Uterus (tissue), 4 donors: ENCODE results near the gene SMIM9. TPM values are rescaled to one million over a fixed set of nuclear protein-coding genes. Genes with fewer than 3 reads are reported as not detected.

ENCODE experiments used
- DNase-seq, 2 donors: peaks; one replicate each; pipeline ENCODE4 v3.0.0-alpha.2; 2019 to 2020
- H3K27ac ChIP-seq, 2 donors: fragments of 200-600 bp; sonication (generic); 1 replicate in 1 of 2; 2 replicates in 1 of 2; pipeline ENCODE4 v1.5.1; 2016 to 2018
- H3K27me3 ChIP-seq, 2 donors: fragments of 200-600 bp; sonication (generic); one replicate each; pipeline ENCODE4 v1.5.1; 2018 to 2019; ENCODE audit warnings: control low read depth in 1 of 2
- H3K36me3 ChIP-seq, 2 donors: fragments of 200-600 bp; sonication (generic); one replicate each; pipeline ENCODE4 v1.5.1; 2019; ENCODE audit warnings: control low read depth in 1 of 2
- H3K4me1 ChIP-seq, 2 donors: fragments of 200-600 bp; sonication (generic); one replicate each; pipeline ENCODE4 v1.5.1; 2018 to 2019; ENCODE audit warnings: control low read depth in 1 of 2
- H3K4me3 ChIP-seq, 2 donors: fragments of 200-600 bp; sonication (generic); 1 replicate in 1 of 2; 2 replicates in 1 of 2; pipeline ENCODE4 v1.5.1; 2018 to 2019; ENCODE audit warnings: mild to moderate bottlenecking in 1 of 2
- H3K9me3 ChIP-seq, 2 donors: fragments of 200-600 bp; sonication (generic); one replicate each; pipeline ENCODE4 v1.5.1; 2019; ENCODE audit warnings: control low read depth in 1 of 2
- POLR2A ChIP-seq, 2 donors: fragments of 450-650 bp; IDR thresholded peaks; one replicate each; pipeline ENCODE4 v1.6.1; 2016; ENCODE audit warnings: antibody characterized with exemption in 2 of 2, mild to moderate bottlenecking in 1 of 2, moderate library complexity in 1 of 2
- intact Hi-C: fragments of 100-400 bp; cut with DNase I; formaldehyde crosslinking; loops from one replicate; pipeline ENCODE4 v1.15.1; 2023; ENCODE audit warnings: low total_unique reads
- total RNA-seq, 4 donors: library from RNA; depleted of rRNA in 3 of 4; stranded (reverse); fragments of >200 nt in 3 of 4; gene quantifications; one replicate each; pipeline versions ENCODE4 v1.1.0 to v1.2.4, GENCODE V29; 2014 to 2023
- TF ChIP-seq, protein P1 (sequence below), 4 experiments: fragments of 200-600 bp in 2 of 4; fragments of 450-650 bp in 2 of 4; sonication (generic) in 2 of 4; IDR thresholded peaks; one replicate each; pipeline ENCODE4 v1.5.1; 2016 to 2019; ENCODE audit warnings: antibody characterized with exemption in 4 of 4, mild to moderate bottlenecking in 2 of 4, moderate library complexity in 1 of 4
- donor health status: DM: yes; HTN: yes; CAD: no.

SMIM9 gene
- total RNA-seq, 4 donors from 2014 or later = not detected

- Histone ChIP-seq H3K27me3 (no peaks in the 10 kb centered on the region), H3K27ac (no peak overlapping the region), H3K36me3 (no peaks in the 10 kb centered on the region), H3K4me1 (no peaks in the 10 kb centered on the region), H3K4me3 (no peak overlapping the region), H3K9me3 (no peaks in the 10 kb centered on the region)
- no peak for DNase-seq
- intact Hi-C loops = no loop called here
- TF ChIP-seq, protein P1, sequence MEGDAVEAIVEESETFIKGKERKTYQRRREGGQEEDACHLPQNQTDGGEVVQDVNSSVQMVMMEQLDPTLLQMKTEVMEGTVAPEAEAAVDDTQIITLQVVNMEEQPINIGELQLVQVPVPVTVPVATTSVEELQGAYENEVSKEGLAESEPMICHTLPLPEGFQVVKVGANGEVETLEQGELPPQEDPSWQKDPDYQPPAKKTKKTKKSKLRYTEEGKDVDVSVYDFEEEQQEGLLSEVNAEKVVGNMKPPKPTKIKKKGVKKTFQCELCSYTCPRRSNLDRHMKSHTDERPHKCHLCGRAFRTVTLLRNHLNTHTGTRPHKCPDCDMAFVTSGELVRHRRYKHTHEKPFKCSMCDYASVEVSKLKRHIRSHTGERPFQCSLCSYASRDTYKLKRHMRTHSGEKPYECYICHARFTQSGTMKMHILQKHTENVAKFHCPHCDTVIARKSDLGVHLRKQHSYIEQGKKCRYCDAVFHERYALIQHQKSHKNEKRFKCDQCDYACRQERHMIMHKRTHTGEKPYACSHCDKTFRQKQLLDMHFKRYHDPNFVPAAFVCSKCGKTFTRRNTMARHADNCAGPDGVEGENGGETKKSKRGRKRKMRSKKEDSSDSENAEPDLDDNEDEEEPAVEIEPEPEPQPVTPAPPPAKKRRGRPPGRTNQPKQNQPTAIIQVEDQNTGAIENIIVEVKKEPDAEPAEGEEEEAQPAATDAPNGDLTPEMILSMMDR (IDR thresholded peaks at IDR 0.05) = peak in 2 of 4 experiments; percentile 25 to 31
- TF ChIP-seq POLR2A (IDR thresholded peaks at IDR 0.05) = no peak
Observed at GRCh38 chrX:154840856-154841255, 6.4 kb upstream of the SMIM9 start.

- TF ChIP-seq, protein P1 (IDR thresholded peaks at IDR 0.05) = no peak
- no peak for TF ChIP-seq POLR2A (IDR thresholded peaks at IDR 0.05)
- H3K27ac ChIP-seq = no peak overlapping the region
- DNase-seq = no peak
- no peaks in the 10 kb centered on the region for H3K9me3 ChIP-seq
- H3K4me1 ChIP-seq = no peaks in the 10 kb centered on the region
- no peaks in the 10 kb centered on the region for H3K27me3 ChIP-seq
- intact Hi-C loops = no loop called here
- H3K36me3 ChIP-seq = no peaks in the 10 kb centered on the region
- H3K4me3 ChIP-seq = no peak overlapping the region
Observed at GRCh38 chrX:154836163-154836562, 1.7 kb upstream of the SMIM9 start.

DNA sequence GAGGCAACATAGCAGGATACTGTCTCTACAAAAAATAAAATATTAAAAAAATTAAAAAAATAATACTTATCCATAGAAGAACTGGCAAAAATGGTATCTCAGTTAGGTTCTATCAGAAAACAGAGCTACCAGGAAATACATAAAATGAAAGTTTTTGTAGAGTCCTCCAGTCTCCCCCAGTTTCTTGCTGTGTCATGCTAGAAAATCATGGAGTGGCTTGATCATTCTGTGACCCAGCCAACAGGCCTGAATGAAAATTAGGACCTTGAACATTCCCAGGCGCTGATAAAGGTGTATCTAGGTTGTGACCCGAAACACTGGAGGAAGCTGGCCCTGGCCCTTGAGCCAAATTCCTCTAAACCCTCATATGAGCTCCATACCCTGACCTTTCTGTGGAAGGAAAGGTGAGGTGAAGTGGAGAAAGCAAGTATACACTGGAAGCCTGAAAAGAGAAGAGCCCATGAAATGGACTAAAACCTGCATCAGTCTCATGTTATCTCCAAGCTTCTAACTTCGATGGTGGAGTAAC is 652 bp downstream of the SMIM9 start:
- Histone ChIP-seq H3K27me3 (no peaks in the 10 kb centered on the region), H3K36me3 (no peaks in the 10 kb centered on the region), H3K4me1 (no peaks in the 10 kb centered on the region), H3K9me3 (no peaks in the 10 kb centered on the region), H3K27ac (no peak overlapping the region), H3K4me3 (no peak overlapping the region)
- intact Hi-C loops = no loop called here
- no peak for DNase-seq
- TF ChIP-seq POLR2A (IDR thresholded peaks at IDR 0.05) = no peak
- TF ChIP-seq, protein P1 (IDR thresholded peaks at IDR 0.05) = no peak

DNA sequence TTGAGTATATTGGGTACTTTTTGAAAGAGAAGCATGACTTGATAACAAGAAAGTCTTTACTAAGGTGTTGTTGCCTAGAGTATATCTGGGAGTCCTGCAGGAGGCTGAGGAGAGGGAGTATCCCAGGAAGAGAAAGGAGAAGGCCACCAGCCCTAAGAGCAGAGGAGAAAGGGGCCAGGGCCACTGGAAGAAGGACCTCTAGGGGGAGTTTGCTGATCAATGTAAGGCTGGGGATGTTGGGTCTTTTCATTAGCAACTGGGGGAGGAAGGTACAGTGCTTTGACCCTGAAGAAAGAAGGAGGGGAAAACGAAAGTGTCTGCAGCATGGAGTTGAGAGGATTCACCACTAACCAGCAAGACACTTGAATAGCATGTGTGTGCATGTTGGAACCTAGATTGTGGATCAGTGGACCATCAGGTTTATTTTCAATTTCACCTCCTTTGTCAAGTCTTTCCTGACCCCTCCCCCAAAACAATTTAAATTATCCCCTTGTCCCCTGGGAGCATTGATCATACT is 4.5 kb downstream of the SMIM9 start:
- intact Hi-C loops = no loop called here
- no peak for DNase-seq
- Histone ChIP-seq H3K4me3 (no peak overlapping the region), H3K36me3 (no peaks in the 10 kb centered on the region), H3K4me1 (no peaks in the 10 kb centered on the region), H3K27me3 (no peaks in the 10 kb centered on the region), H3K27ac (no peak overlapping the region), H3K9me3 (no peaks in the 10 kb centered on the region)
- no peak for TF ChIP-seq POLR2A (IDR thresholded peaks at IDR 0.05)
- TF ChIP-seq, protein P1 (IDR thresholded peaks at IDR 0.05) = no peak

- Histone ChIP-seq H3K4me3 (no peak overlapping the region), H3K36me3 (no peaks in the 10 kb centered on the region), H3K4me1 (no peaks in the 10 kb centered on the region), H3K27me3 (no peaks in the 10 kb centered on the region), H3K9me3 (no peaks in the 10 kb centered on the region), H3K27ac (no peak overlapping the region)
- TF ChIP-seq, protein P1 (IDR thresholded peaks at IDR 0.05) = no peak
- no peak for TF ChIP-seq POLR2A (IDR thresholded peaks at IDR 0.05)
- DNase-seq = no peak
- intact Hi-C loops = no loop called here
Observed at GRCh38 chrX:154829134-154829533, 5.3 kb downstream of the SMIM9 start.
